Fibroblast of skin of back (primary cell): ENCODE results near the gene CD80.

Experiments
- DNase-seq: peaks from one replicate; pipeline ENCODE4 v3.0.0-alpha.2; 2013

The CD80 gene

GRCh38 chr3:119543147-119543546, 16.3 kb downstream of the CD80 start:
- DNase-seq, result no peak

- no peak for DNase-seq
These were observed 17.1 kb downstream of the CD80 start for GRCh38 chr3:119542168-119542767.

- no peak for DNase-seq
These were observed 17.9 kb downstream of the CD80 start for GRCh38 chr3:119541547-119541946.

DNA sequence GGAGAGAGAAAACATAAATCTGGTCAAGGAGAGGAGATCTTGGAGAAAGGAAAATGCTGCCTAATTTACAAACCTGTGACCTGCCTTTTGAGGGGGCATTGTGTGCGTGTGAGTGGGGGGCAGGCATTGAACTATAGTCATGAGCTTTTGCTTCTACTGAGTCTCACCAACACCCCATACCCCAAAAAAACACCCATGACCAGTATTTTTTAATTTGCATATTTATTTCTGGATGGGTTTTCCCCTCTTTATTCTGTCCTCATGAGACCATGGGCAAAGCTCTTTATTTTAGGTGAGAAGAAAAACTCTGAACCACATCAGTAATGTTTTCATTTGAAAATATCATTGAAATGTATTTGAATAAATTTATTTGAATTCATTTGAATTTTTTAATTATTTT, 20.6 kb downstream of the CD80 start:
- no peak for DNase-seq

DNA sequence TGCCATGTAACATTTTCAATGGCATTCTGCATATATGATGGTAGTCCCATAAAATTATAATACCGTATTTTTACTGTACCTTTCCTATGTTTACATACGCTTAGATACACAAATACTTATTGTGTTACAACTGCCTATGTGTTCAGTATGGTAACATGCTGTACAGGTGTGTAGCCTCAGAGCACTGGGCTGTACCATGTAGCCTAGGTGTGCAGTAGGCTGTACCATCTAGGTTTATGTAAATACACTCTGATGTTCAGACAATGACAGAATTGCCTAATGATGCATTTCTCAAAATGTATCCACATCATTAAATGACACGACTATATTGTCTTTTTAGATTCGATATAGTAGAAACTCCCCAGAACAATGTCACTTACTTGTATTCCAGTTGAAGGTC, 22.7 kb downstream of the CD80 start:
- no peak for DNase-seq

DNA sequence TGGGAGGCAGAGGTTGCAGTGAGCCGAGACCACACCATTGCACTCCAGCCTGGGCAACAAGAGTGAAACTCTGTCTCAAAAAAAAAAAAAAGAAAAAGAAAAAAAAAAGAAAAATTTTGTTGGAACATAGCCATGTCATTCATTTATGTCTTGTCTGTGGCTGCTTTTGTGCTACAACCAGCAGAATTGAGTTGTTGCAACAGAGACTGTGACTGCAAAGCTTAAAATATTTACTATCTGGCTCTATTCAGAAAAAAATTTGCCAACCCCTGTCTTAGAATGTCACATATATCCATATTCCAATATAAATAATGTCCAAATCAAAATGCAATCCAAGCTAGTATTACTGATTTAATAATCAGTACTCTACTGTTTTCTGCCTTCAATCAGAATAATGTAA, 25.1 kb downstream of the CD80 start:
- DNase-seq, result no peak

DNA sequence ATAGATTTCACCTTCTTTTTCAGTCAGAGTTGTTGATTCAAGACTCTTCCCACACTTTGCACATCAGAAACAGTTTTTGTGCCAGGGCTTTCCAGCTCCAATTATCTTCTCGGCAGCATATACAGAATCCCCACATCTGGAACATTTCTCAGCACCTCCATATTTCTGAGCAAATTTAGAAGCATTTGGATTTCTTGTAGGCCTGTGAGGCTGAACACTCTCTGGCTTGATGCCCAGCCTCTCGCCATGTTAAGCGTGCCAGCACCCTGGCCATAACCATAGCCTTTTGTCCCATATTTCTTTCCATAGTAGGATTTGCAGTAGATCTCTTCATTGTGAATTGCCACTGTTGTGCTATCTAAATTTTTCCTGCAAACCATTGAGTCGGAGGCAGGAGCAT, 28.3 kb downstream of the CD80 start:
- DNase-seq, result no peak

GRCh38 chr3:119530456-119530855, 29.0 kb downstream of the CD80 start:
- no peak for DNase-seq

DNA sequence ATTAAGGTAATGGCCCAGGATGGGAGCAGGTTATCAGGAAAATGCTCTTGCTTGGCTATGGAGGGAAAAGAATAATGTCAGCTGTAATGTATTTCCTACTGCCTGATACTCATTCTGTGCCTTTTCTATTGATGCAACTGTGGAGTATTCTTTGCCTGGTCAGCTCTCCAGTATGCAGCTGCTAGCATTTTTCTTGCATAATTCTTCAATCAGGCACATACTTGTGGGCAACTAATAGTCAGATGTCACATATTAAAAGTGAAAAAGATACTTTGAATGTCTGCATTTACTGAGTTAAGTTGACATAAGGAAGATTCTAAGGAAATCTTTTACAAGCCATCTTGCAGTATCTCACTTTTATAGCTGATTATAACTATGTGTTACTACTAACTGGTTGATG, 29.5 kb downstream of the CD80 start:
- peak; percentile 72 for DNase-seq

- no peak for DNase-seq
These were observed 31.7 kb downstream of the CD80 start for GRCh38 chr3:119527714-119528113.

DNA sequence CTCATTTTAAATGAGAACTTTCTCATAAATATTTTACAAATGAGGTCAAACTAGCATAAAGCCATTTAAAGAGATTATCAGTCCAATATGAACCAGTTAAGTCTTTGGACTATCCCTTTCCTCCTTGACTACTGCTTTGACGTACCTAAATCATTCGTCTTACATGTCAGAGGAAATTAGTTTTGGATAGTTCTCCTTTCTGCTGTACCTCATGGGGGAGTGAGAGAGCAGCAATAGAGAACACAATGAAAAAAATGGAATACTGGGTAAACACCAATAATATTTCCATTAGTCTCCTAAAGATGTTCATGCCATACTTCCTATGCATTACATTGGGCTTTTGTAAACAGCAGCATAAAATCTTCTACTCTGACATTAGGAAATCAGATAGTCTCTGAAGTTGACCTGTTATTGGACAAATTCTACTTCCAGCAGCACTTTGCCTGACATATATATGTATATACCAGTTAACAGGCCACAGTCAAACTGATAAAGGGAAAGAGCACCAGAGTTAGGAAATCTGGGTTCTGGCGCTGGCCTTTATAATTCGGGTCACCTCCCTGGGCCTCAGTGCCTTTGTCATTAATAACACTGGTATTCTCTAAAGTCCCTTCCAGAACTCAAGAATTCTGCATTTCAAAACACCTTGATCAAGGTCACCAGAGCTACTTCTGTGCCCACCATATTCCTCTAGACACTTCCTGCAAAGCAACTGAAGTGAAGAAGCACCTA, 34.3 kb downstream of the CD80 start:
- peak; percentile 25 for DNase-seq

- no peak for DNase-seq
These were observed 41.4 kb downstream of the CD80 start for GRCh38 chr3:119518026-119518425.

DNA sequence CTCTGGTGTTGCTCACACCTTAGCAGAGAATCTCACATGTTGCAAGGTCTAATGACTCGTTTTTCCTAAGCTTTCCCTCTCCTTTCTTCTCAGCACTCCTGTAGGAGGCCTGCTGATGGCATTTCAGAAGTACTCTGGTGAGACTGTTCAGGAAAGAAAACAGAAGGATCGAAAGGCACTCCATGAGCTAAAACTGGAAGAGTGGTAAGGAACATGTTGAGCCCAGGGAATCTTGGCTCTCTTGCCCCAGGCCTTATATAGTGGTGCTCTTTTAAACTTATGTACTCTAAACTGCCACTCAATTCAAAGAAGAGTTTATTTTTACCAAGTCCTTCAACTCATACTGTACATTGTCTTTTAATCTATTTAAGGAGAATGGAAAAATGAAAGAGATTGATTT, 42.3 kb downstream of the CD80 start:
- no peak for DNase-seq

DNA sequence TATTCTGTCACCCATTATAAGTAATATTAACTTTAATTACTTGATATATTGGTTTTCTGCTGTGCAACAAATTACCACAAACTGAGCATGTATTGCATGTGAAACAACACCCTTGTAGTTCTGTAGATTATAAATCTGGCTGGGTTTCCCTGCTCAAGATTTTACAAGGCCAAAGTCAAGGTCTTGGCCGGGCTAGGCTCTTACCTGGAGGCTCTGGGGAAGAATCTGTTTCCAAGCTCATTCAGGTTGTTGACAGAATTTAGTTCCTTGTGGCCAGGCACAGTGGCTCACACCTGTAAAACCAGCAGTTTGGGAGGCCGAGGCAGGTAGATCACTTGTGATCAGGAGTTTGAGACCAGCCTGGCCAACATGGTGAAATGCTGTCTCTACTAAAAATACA, 44.8 kb downstream of the CD80 start:
- DNase-seq, result no peak

DNA sequence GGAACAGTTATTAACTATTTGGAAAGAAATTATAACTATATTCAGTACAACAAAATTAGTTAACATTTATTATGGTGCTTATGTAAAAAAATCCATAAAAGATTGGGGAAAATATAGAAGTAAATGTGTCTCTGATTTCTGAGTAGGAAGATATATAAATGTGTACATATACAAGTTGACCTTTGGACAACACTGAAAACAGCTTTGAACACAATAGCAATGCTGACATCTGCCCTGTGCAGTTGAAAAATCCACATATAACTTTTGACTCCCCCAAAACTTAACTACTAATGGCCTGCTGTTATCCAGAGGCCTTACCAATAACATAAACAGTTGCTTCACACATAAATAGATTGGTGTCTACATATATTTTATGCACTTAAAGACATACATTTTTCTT, 48.7 kb downstream of the CD80 start:
- DNase-seq, result no peak

DNA sequence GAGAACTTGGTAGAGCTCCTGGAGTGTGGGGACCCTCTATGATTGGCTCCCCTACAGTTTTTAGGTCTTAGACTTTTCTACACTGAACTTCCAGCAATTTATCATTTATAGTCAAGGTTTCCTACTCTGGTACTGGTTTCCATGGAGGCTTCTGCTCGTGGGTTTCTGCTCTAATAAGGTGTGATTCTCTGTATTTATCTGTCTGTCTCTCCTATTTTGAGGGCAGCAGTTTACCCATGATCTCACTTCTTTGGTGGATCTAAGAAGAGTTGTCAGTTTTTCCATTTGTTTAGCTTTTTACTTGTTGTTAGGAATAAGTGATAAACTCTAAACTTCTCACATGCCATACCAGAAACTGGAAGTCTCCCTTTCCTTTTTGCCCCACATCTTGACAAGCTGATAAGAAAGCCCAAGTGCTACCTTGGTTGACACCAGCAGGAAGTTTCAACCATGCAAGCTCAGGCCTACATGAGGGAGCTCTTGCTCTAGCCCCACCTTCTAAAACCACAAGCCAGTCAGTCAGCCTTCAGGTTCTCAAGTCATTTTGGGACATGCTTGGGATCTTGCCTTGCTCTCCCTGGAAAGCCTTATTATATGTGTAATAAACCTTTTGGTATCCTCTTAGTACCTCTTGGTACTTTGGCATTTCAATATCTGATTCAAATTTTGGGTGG, 51.1 kb downstream of the CD80 start:
- DNase-seq, result no peak

DNA sequence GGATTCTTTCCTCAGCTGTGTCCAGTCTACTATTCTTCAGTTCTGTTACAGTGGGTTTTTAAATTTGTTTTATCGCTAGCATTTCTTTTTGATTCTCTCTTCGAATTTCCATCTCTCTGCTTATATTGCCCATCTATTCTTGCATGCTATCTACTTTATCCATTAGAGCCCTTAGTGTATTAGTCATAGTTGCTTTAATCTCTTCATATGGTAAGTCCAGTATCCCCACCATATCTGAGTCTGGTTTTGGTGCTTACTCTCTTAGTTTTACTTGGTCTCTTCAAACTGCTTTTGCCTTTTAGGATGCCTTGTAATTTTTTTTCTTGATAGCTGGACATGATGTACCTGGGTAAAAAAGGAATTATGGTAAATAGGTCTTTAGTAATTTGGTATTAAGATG, 52.0 kb downstream of the CD80 start:
- no peak for DNase-seq

- no peak for DNase-seq
These were observed 52.8 kb downstream of the CD80 start for GRCh38 chr3:119506631-119507030.

GRCh38 chr3:119500901-119501300, 58.5 kb downstream of the CD80 start:
- no peak for DNase-seq

DNA sequence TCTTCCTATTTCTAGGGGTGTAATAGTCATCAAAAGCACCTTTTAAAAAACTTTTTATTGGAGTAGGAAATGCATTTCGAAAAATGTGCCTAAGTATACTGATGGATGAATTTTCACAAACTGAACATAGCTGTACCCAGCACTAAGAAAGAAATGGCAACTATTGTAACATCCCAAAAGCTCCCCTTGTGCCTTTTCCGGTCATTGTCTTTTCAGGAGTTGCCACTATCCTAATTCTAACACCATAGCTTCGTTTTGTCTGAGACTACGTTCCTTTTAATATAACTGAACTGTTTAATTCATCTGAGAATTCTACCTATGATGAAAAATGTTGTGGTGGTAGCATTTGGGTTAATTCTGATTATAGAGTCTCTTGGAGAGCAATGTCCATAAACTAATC, 59.1 kb downstream of the CD80 start:
- no peak for DNase-seq

DNA sequence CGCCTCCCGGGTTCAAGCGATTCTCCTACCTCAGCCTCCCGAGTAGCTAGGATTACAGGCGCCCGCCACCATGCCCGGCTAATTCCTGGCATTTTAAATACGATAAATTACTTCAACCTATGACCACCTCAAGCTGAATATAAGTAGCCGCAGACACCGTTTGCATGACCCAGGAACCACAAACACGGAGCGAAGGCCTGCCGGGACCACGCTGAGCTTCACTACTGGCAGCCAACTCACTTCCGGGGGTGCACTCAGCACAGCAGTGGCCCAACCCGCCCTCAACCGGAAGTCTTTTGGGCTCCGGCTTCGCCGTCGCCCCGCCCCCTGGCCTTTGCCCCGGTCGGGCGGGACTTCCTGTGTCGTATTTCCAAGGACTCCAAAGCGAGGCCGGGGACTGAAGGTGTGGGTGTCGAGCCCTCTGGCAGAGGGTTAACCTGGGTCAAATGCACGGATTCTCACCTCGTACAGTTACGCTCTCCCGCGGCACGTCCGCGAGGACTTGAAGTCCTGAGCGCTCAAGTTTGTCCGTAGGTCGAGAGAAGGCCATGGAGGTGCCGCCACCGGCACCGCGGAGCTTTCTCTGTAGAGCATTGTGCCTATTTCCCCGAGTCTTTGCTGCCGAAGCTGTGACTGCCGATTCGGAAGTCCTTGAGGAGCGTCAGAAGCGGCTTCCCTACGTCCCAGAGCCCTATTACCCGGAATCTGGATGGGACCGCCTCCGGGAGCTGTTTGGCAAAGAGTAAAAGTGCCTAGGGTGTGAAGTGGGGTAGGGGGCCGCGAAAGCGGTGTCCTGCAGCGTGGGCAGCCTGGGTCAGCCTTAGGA, 61.0 kb downstream of the CD80 start, which contains the start of gene TIMMDC1:
TSS of gene TIMMDC1 (plus strand) at position 362 of the 826 bp plus-strand sequence. CDS start at position 549, 187 bp downstream.
- peak; percentile 97 for DNase-seq

DNA sequence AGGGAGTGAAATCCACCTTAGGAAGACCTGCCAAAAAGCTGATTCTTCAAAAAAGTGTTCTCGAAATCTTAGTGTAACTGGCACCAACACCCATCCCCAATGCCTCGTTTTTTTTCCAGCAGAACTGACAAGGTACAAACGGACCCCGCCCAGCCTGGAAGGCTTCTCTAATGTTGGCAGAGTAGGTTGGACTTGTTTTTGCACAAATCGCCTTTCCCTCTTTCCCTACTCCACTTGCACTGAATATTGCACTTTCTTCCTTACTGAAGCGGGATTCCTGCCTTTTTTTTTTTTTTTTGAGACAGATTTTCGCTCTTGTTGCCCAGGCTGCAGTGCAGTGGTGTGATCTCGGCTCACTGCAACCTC, 61.6 kb downstream of the CD80 start:
- peak; percentile 7 for DNase-seq

GRCh38 chr3:119494597-119494996, 64.8 kb downstream of the CD80 start:
- no peak for DNase-seq
